22Rv1 (cell line): Measurements from ENCODE around the gene PEX3.
"Not testable (repeated sequence)": the region's sequence is repeated elsewhere in the genome, so short reads cannot be mapped to it uniquely, and the experiment has no call there.

ENCODE experiments used
- H3K27ac ChIP-seq: fragments of 450-650 bp; 2 replicates; pipeline ENCODE4 v1.5.1; 2017
- ZFX ChIP-seq: fragments of 450-650 bp; IDR thresholded peaks from 2 replicates; pipeline ENCODE4 v1.6.1; 2017; ENCODE audit warnings: antibody characterized with exemption, borderline replicate concordance
- TF ChIP-seq, protein P1 (sequence below): fragments of 450-650 bp; IDR thresholded peaks from 2 replicates; pipeline ENCODE4 v1.5.1; 2017; ENCODE audit warnings: mild to moderate bottlenecking

Gene PEX3

GRCh38 chr6:143429970-143430369 lies 20.6 kb upstream of the PEX3 start:
- H3K27ac ChIP-seq: no peak overlapping the region
- no peak for TF ChIP-seq ZFX
- TF ChIP-seq, protein P1, sequence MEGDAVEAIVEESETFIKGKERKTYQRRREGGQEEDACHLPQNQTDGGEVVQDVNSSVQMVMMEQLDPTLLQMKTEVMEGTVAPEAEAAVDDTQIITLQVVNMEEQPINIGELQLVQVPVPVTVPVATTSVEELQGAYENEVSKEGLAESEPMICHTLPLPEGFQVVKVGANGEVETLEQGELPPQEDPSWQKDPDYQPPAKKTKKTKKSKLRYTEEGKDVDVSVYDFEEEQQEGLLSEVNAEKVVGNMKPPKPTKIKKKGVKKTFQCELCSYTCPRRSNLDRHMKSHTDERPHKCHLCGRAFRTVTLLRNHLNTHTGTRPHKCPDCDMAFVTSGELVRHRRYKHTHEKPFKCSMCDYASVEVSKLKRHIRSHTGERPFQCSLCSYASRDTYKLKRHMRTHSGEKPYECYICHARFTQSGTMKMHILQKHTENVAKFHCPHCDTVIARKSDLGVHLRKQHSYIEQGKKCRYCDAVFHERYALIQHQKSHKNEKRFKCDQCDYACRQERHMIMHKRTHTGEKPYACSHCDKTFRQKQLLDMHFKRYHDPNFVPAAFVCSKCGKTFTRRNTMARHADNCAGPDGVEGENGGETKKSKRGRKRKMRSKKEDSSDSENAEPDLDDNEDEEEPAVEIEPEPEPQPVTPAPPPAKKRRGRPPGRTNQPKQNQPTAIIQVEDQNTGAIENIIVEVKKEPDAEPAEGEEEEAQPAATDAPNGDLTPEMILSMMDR: no peak

DNA sequence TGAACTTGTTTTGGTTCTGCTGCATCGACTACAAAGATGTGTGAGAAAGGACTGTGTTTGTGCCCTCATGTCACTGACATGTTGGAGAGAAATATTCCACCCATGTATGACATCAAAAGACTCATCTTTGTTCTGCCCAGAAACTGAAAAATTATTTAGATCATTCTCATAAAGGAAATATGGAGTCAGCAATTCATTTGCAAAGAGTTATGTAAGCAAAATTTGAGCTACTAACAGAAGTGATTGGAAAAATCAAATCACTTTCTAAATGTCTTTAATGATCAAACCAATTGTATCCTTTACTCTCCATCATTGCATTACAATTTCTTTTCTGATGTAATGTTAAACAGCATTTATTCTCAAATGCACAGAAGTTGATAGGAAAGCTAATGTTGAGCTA lies 19.4 kb upstream of the PEX3 start:
- TF ChIP-seq, protein P1: no peak
- TF ChIP-seq ZFX: no peak
- no peak overlapping the region for H3K27ac ChIP-seq

DNA sequence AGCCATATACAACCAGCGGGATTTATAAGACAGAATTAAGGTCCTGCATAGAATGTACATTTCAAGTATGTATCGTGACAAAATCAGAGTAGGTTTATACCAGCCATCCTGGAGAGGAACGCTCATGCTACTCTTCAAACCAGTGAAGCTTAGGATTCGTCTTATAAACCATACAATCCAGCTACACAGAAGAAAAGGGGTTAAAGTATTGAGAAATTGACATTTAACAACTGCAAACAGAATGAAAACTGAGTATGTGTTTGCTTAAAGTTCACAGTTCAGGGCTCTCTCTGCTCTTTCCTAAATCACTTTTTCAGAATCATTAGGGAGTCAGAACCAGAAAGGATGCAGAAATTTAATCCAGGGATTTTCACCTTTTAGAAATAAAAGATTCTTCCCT lies 18.0 kb upstream of the PEX3 start:
- TF ChIP-seq, protein P1: no peak
- TF ChIP-seq ZFX: no peak
- no peak overlapping the region for H3K27ac ChIP-seq

DNA sequence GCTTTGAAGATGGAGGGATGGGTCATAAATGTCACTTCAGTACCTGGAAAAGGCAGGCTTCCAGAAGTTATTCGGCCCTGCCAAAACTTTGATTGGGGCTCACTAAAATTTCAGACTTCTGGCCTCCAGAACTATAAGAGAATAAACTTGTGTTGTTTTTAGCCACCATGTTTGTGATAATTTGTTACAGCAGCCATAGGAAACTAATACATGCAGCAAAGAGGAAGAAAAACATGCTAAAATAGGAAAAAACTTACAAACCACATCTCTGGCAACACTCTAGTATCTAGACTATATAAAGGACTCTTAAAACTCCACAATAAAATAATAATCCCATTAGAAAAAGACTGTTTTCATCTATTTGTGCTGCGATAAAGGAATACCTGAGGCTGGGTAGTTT lies 9.6 kb upstream of the PEX3 start:
- TF ChIP-seq ZFX: no peak
- TF ChIP-seq, protein P1: no peak
- H3K27ac ChIP-seq: no peak overlapping the region

DNA sequence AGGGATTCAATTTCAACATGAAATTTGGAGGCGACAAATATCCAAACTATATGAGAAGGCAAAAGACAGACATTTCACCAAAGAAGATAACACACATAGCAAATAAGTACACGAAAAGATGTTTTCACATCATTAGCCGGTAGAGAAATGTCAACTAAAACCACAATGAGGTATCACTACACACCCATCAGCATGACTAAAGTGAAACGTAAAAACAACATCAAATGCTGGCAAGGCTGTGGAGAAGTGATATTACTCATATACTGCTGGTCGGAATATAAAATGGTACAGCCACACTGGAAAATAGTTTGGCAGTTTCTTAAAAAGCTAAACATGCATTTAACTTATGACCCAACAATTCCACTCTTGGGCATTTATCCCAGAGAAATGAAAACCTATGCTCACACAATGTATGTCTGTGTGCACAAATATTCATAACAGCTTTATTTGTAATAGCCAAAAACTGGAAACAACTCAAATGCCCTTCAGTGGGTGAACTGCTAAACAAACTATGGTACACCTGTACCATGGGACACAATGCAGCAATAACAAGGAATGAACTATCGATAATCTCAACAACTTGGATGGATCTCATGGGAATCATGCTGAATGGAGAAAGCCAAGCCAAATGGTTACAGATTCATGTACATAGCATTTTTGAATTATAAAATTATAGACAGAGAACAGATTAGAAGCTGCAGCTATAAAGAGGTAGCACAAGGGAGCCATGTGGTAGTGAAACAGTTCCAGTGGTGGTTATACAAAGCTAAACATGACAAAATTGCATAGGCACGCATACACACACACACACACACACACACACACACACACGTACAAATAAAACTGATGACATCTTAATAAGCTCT lies 8.7 kb upstream of the PEX3 start:
- H3K27ac ChIP-seq: no peak overlapping the region
- TF ChIP-seq, protein P1: no peak
- no peak for TF ChIP-seq ZFX

- TF ChIP-seq ZFX: no peak
- TF ChIP-seq, protein P1: no peak
- no peak overlapping the region for H3K27ac ChIP-seq
Measured at GRCh38 chr6:143443096-143443495, 7.5 kb upstream of the PEX3 start.

- not testable (repeated sequence) for H3K27ac ChIP-seq
Measured at GRCh38 chr6:143447865-143448264, 2.7 kb upstream of the PEX3 start.
